Measurements from ENCODE around the gene ZNF606. TPM values are rescaled to one million over a fixed set of nuclear protein-coding genes. Genes with fewer than 3 reads are reported as not detected.

Gene ZNF606
- total RNA-seq, 2 experiments from 2014 or later = 11.1 to 13.6 TPM

GRCh38 chr19:57947088-57947418 lies 55.6 kb downstream of the ZNF606 start:
- peak; percentile 18 for ATAC-seq (ENCODE audit: poor library complexity)
- Histone ChIP-seq H3K36me3 (ENCODE audit: insufficient read depth, low read length) (peaks cover 28% of the 10 kb centered on the region), H3K27ac (ENCODE audit: low read depth in 1 of 2, low read length in 2 of 2) (peak overlapping the region; percentile 61 to 82), H3K4me1 (ENCODE audit: insufficient read depth, low read length) (peaks cover 17% of the 10 kb centered on the region), H3K4me3 (ENCODE audit: low read length) (peak overlapping the region; percentile 85), H3K27me3 (ENCODE audit: control insufficient read depth in 1 of 2, insufficient read depth in 2 of 2, low read length in 2 of 2) (no peaks in the 10 kb centered on the region), H3K9me3 (ENCODE audit: control insufficient read depth in 1 of 2, insufficient read depth in 1 of 2, low read length in 2 of 2) (peaks cover 46 to 65% of the 10 kb centered on the region in 2 experiments)
- peak in 1 of 14 experiments; percentile 6 for DNase-seq
- Mint-ChIP-seq H3K27ac (peak overlapping the region; percentile 88), H3K36me3 (ENCODE audit: low read depth) (peaks cover 67% of the 10 kb centered on the region), H3K9me3 (peaks cover 20% of the 10 kb centered on the region), H3K27me3 (no peaks in the 10 kb centered on the region), H3K4me3 (peak overlapping the region; percentile 94), H3K4me1 (ENCODE audit: low read depth) (peaks cover 21% of the 10 kb centered on the region)
- CTCF ChIA-PET = no interaction called here
- intact Hi-C loops (cut with DNase I, micrococcal nuclease) = loop anchor here (5.0 kb wide), 2 partner anchors 190 to 265 kb away; partner anchors contain the start of gene ZNF551 (in 1 of the 2)
- POLR2A ChIA-PET = no interaction called here
- no peak for TF ChIP-seq CTCF (IDR thresholded peaks at IDR 0.05)

DNA sequence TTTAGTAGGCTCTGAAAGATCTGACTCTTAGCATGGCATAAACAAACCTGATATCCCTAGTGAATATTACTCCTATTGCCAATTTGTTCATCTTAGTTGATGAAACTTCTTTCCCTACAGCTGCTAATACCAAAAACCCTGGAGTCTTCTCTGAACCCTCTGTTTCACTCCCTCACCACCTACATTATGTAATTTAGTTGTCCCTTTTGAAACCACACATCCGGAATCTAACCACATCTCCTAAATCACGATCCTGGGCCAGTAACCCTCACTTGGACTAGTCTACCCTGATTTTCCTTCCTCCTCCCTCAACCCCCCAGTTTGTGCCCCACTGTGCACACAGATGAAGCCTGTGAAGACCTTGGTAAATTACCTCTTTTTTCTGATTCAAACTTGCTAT lies 56.3 kb downstream of the ZNF606 start:
- peaks cover 36% of the 10 kb centered on the region for H3K36me3 ChIP-seq (ENCODE audit: insufficient read depth, low read length)
- intact Hi-C loops (cut with DNase I, micrococcal nuclease) = loop anchor here (5.0 kb wide), 2 partner anchors 191 to 264 kb away; partner anchors contain the start of gene ZNF551 (in 1 of the 2)
- H3K27ac ChIP-seq (ENCODE audit: low read depth in 1 of 2, low read length in 2 of 2) = no peak overlapping the region
- ChIA-PET CTCF (no interaction called here), POLR2A (no interaction called here)
- Mint-ChIP-seq H3K4me1 (ENCODE audit: low read depth) (peaks cover 21% of the 10 kb centered on the region), H3K9me3 (peaks cover 20% of the 10 kb centered on the region), H3K36me3 (ENCODE audit: low read depth) (peaks cover 69% of the 10 kb centered on the region), H3K27me3 (no peaks in the 10 kb centered on the region), H3K27ac (peak overlapping the region; percentile 88), H3K4me3 (peak overlapping the region; percentile 94)
- TF ChIP-seq CTCF (IDR thresholded peaks at IDR 0.05) = no peak
- H3K27me3 ChIP-seq (ENCODE audit: control insufficient read depth in 1 of 2, insufficient read depth in 2 of 2, low read length in 2 of 2) = no peaks in the 10 kb centered on the region
- DNase-seq (no peak), ATAC-seq (ENCODE audit: poor library complexity) (no peak)
- peaks cover 53 to 65% of the 10 kb centered on the region in 2 experiments for H3K9me3 ChIP-seq (ENCODE audit: control insufficient read depth in 1 of 2, insufficient read depth in 1 of 2, low read length in 2 of 2)
- H3K4me3 ChIP-seq (ENCODE audit: low read length) = peak overlapping the region; percentile 85
- H3K4me1 ChIP-seq (ENCODE audit: insufficient read depth, low read length) = peaks cover 17% of the 10 kb centered on the region

GRCh38 chr19:57941593-57941992 lies 61.0 kb downstream of the ZNF606 start:
- Histone ChIP-seq H3K9me3 (ENCODE audit: control insufficient read depth in 1 of 2, insufficient read depth in 1 of 2, low read length in 2 of 2) (peaks cover 56 to 89% of the 10 kb centered on the region in 2 experiments), H3K4me3 (ENCODE audit: low read length) (no peak overlapping the region), H3K27me3 (ENCODE audit: control insufficient read depth in 1 of 2, insufficient read depth in 2 of 2, low read length in 2 of 2) (no peaks in the 10 kb centered on the region), H3K27ac (ENCODE audit: low read depth in 1 of 2, low read length in 2 of 2) (no peak overlapping the region), H3K4me1 (ENCODE audit: insufficient read depth, low read length) (peaks cover 3% of the 10 kb centered on the region), H3K36me3 (ENCODE audit: insufficient read depth, low read length) (peaks cover 42% of the 10 kb centered on the region)
- Mint-ChIP-seq H3K27ac (no peak overlapping the region), H3K4me1 (ENCODE audit: low read depth) (peaks cover 11% of the 10 kb centered on the region), H3K4me3 (no peak overlapping the region), H3K27me3 (no peaks in the 10 kb centered on the region), H3K36me3 (ENCODE audit: low read depth) (peaks cover 97% of the 10 kb centered on the region), H3K9me3 (peaks cover 29% of the 10 kb centered on the region)
- CTCF ChIA-PET = no interaction called here
- no peak for ATAC-seq (ENCODE audit: poor library complexity)
- no peak for DNase-seq
- POLR2A ChIA-PET = no interaction called here
- no peak for TF ChIP-seq CTCF (IDR thresholded peaks at IDR 0.05)
- intact Hi-C loops (cut with DNase I, micrococcal nuclease) = no loop called here
